SU-DHL-6 (cell line): ENCODE results near the gene NOL7.

Experiments used
- H2AFZ ChIP-seq: fragments of 200-600 bp; sonication (generic); 2 replicates; pipeline ENCODE4 v1.6.1; 2014; ENCODE audit warnings: low read depth, mild to moderate bottlenecking, moderate library complexity, mixed read lengths, antibody characterized with exemption, low read length; ENCODE audit not compliant: severe bottlenecking
- H3F3A ChIP-seq: fragments of 200-600 bp; shearing (Covaris generic); 2 replicates; pipeline ENCODE4 v1.6.0; 2016; ENCODE audit warnings: antibody characterized with exemption, mild to moderate bottlenecking; ENCODE audit not compliant: insufficient read depth
- H3K27ac ChIP-seq: fragments of 200-600 bp; sonication (generic); 2 replicates; pipeline ENCODE4 v1.5.1; 2016; ENCODE audit warnings: low read depth, mild to moderate bottlenecking, low read length, moderate library complexity, mixed read lengths
- H3K27me3 ChIP-seq: fragments of 200-600 bp; sonication (generic), shearing (Covaris generic); 2 replicates; pipeline ENCODE4 v1.6.0; 2014; ENCODE audit warnings: mild to moderate bottlenecking, low read length
- H3K36me3 ChIP-seq: fragments of 200-600 bp; sonication (generic); 2 replicates; pipeline ENCODE4 v1.6.1; 2014; ENCODE audit warnings: mild to moderate bottlenecking, low read length, mixed read lengths
- H3K4me2 ChIP-seq: fragments of 300-600, 200-600 bp; shearing (Covaris generic), sonication (generic); 2 replicates; pipeline ENCODE4 v1.6.0; 2014; ENCODE audit warnings: low read length, low read depth, mild to moderate bottlenecking; ENCODE audit not compliant: poor library complexity, severe bottlenecking
- H3K4me3 ChIP-seq: fragments of 200-600 bp; sonication (generic); 2 replicates; pipeline ENCODE4 v1.5.1; 2014; ENCODE audit warnings: antibody characterized with exemption, low read length, mild to moderate bottlenecking, mixed read lengths; ENCODE audit not compliant: insufficient read depth, poor library complexity, severe bottlenecking
- H3K79me2 ChIP-seq: fragments of 200-600 bp; sonication (generic); 2 replicates; pipeline ENCODE4 v1.6.1; 2014; ENCODE audit warnings: mild to moderate bottlenecking, low read length, moderate library complexity; ENCODE audit not compliant: insufficient read depth
- H3K9ac ChIP-seq: fragments of 200-600 bp; sonication (generic); 2 replicates; pipeline ENCODE4 v1.7.0; 2014; ENCODE audit warnings: mild to moderate bottlenecking, low read length
- H3K9me2 ChIP-seq: fragments of 200-600 bp; sonication (generic); replicated peaks from 2 replicates; pipeline ENCODE4 v1.6.1; 2014; ENCODE audit warnings: low read length; ENCODE audit not compliant: insufficient read depth
- H3K9me3 ChIP-seq: fragments of 200-600 bp; sonication (generic); 2 replicates; pipeline ENCODE4 v1.6.1; 2014; ENCODE audit warnings: low read length, mixed read lengths; ENCODE audit not compliant: insufficient read depth
- H4K20me1 ChIP-seq: fragments of 200-600 bp; sonication (generic); 2 replicates; pipeline ENCODE4 v1.6.1; 2014; ENCODE audit warnings: low read depth, mild to moderate bottlenecking, antibody characterized with exemption, low read length, moderate library complexity, mixed read lengths
- EZH2phosphoT487 ChIP-seq: fragments of 200-600 bp; sonication (generic), shearing (Covaris generic); conservative IDR thresholded peaks from 2 replicates; pipeline ENCODE4 v1.6.1; 2018; ENCODE audit warnings: mild to moderate bottlenecking, antibody characterized with exemption, low read length, moderate library complexity, mixed read lengths
- TF ChIP-seq, protein P1 (sequence below): fragments of 200-600 bp; sonication (generic); IDR thresholded peaks from one replicate; pipeline ENCODE4 v1.5.1; 2017; ENCODE audit warnings: antibody characterized with exemption, mild to moderate bottlenecking, low read length, moderate library complexity; ENCODE audit not compliant: insufficient read depth, poor library complexity, severe bottlenecking

NOL7 gene

GRCh38 chr6:13614926-13615791, at the start of gene NOL7:
TSS of gene NOL7 (plus strand) at chr6:13615335. CDS start at chr6:13615359, 24 bp downstream.
- TF ChIP-seq, protein P1, sequence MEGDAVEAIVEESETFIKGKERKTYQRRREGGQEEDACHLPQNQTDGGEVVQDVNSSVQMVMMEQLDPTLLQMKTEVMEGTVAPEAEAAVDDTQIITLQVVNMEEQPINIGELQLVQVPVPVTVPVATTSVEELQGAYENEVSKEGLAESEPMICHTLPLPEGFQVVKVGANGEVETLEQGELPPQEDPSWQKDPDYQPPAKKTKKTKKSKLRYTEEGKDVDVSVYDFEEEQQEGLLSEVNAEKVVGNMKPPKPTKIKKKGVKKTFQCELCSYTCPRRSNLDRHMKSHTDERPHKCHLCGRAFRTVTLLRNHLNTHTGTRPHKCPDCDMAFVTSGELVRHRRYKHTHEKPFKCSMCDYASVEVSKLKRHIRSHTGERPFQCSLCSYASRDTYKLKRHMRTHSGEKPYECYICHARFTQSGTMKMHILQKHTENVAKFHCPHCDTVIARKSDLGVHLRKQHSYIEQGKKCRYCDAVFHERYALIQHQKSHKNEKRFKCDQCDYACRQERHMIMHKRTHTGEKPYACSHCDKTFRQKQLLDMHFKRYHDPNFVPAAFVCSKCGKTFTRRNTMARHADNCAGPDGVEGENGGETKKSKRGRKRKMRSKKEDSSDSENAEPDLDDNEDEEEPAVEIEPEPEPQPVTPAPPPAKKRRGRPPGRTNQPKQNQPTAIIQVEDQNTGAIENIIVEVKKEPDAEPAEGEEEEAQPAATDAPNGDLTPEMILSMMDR: peak; percentile 97
- no peak for TF ChIP-seq EZH2phosphoT487

DNA sequence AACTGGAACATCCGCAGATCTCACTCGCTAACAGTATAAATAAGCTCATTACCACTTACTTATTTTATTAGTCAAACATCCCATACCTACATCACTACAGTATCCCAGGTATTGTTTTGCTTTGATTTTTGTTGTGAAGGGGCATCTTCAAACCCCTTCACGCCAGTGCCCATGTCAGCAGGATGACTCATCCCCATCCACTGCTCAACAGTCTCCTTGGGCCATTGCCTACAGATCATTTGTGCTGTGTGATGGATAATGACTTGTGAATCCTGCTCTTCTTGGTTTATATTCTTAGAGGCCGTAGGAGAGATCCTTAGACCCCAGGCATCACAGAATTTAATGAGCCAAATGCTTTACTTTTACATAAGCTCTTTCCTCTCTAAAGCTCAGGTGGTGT, 49.2 kb upstream of the NOL7 start:
- TF ChIP-seq, protein P1: no peak
- no peak for TF ChIP-seq EZH2phosphoT487
- no peaks in the 10 kb centered on the region for H3K9me3 ChIP-seq
- no peaks in the 10 kb centered on the region for H4K20me1 ChIP-seq
- H3K9me2 ChIP-seq: no peaks in the 10 kb centered on the region
- H3K36me3 ChIP-seq: no peaks in the 10 kb centered on the region
- H3K4me3 ChIP-seq: no peak overlapping the region
- H3K27ac ChIP-seq: no peak overlapping the region
- H2AFZ ChIP-seq: no peak overlapping the region
- H3K79me2 ChIP-seq: no peaks in the 10 kb centered on the region
- no peaks in the 10 kb centered on the region for H3F3A ChIP-seq
- H3K4me2 ChIP-seq: no peak overlapping the region
- H3K9ac ChIP-seq: no peak overlapping the region
- no peaks in the 10 kb centered on the region for H3K27me3 ChIP-seq

More at GRCh38 chr6:13614926-13615791, at the start of gene NOL7:
- no peaks in the 10 kb centered on the region for H3K27me3 ChIP-seq
- peaks cover 37% of the 10 kb centered on the region for H3K79me2 ChIP-seq
- H3K9me3 ChIP-seq: no peaks in the 10 kb centered on the region
- H3K4me2 ChIP-seq: peak within 1 kb of the TSS; percentile 67
- no peaks in the 10 kb centered on the region for H3K9me2 ChIP-seq
- H3K9ac ChIP-seq: peak within 1 kb of the TSS; percentile 74
- peaks cover 16% of the 10 kb centered on the region for H4K20me1 ChIP-seq
- peak within 1 kb of the TSS; percentile 77 for H3K4me3 ChIP-seq
- peaks cover 32% of the 10 kb centered on the region for H3K36me3 ChIP-seq
- H2AFZ ChIP-seq: peak within 1 kb of the TSS; percentile 58
- peaks cover 41% of the 10 kb centered on the region for H3F3A ChIP-seq
- H3K27ac ChIP-seq: peak within 1 kb of the TSS; percentile 55

GRCh38 chr6:13566500-13566899, 48.6 kb upstream of the NOL7 start:
- TF ChIP-seq EZH2phosphoT487: no peak
- TF ChIP-seq, protein P1: no peak
- Histone ChIP-seq H3K27ac (no peak overlapping the region), H3K27me3 (no peaks in the 10 kb centered on the region), H2AFZ (no peak overlapping the region), H3K79me2 (no peaks in the 10 kb centered on the region), H3K4me2 (no peak overlapping the region), H3K9me3 (no peaks in the 10 kb centered on the region), H4K20me1 (no peaks in the 10 kb centered on the region), H3K4me3 (no peak overlapping the region), H3K36me3 (no peaks in the 10 kb centered on the region), H3F3A (no peaks in the 10 kb centered on the region), H3K9me2 (no peaks in the 10 kb centered on the region), H3K9ac (no peak overlapping the region)
